Neural cell (in vitro differentiated cells): ENCODE data around the gene EPHX1. TPM values are rescaled to one million over a fixed set of nuclear protein-coding genes. Genes with fewer than 3 reads are reported as not detected.
A peak's percentile ranks its signal among the peaks of the same experiment; 100 is the strongest.
"Not testable (repeated sequence)": the region's sequence is repeated elsewhere in the genome, so short reads cannot be mapped to it uniquely, and the experiment has no call there.

Experiments
- H2AFZ ChIP-seq: fragments of 200-600, 300-800 bp; sonication (generic), shearing (Covaris generic); 2 replicates; pipeline ENCODE4 v1.6.0; 2014; ENCODE audit warnings: low read depth, mild to moderate bottlenecking, antibody characterized with exemption, low read length, moderate library complexity
- H3F3A ChIP-seq: fragments of 200-600 bp; shearing (Covaris generic); 2 replicates; pipeline ENCODE4 v1.6.1; 2016; ENCODE audit warnings: mild to moderate bottlenecking, moderate library complexity, mixed read lengths, antibody characterized with exemption, low read length; ENCODE audit not compliant: insufficient read depth, poor library complexity, severe bottlenecking
- H3K27ac ChIP-seq: fragments of 200-600, 300-800 bp; sonication (generic), shearing (Covaris generic); 2 replicates; pipeline ENCODE4 v1.5.1; 2014; ENCODE audit warnings: mild to moderate bottlenecking, low read length, moderate library complexity
- H3K27me3 ChIP-seq: fragments of 300-800, 200-600 bp; sonication (generic), shearing (Covaris generic); 2 replicates; pipeline ENCODE4 v1.6.0; 2014; ENCODE audit warnings: mild to moderate bottlenecking, low read depth, low read length, moderate library complexity; ENCODE audit not compliant: insufficient read depth
- H3K36me3 ChIP-seq: fragments of 300-800, 200-600 bp; sonication (generic), shearing (Covaris generic); 2 replicates; pipeline ENCODE4 v1.5.1; 2014; ENCODE audit warnings: mild to moderate bottlenecking, antibody characterized with exemption, low read length, moderate library complexity; ENCODE audit not compliant: insufficient read depth
- H3K4me2 ChIP-seq: fragments of 300-800, 200-600 bp; sonication (generic), shearing (Covaris generic); 2 replicates; pipeline ENCODE4 v1.6.0; 2014; ENCODE audit warnings: mild to moderate bottlenecking, low read length
- H3K4me3 ChIP-seq: fragments of 300-800, 200-600 bp; sonication (generic), shearing (Covaris generic); 2 replicates; pipeline ENCODE4 v1.5.1; 2014; ENCODE audit warnings: mild to moderate bottlenecking, low read length, moderate library complexity
- H3K79me2 ChIP-seq: fragments of 200-600 bp; shearing (Covaris generic); replicated peaks from 2 replicates; pipeline ENCODE4 v1.6.0; 2014; ENCODE audit warnings: mild to moderate bottlenecking, low read length, moderate library complexity; ENCODE audit not compliant: insufficient read depth
- H3K9ac ChIP-seq: fragments of 300-800, 200-600 bp; sonication (generic), shearing (Covaris generic); 2 replicates; pipeline ENCODE4 v1.6.1; 2016; ENCODE audit warnings: mild to moderate bottlenecking, low read length, mixed read lengths
- H3K9me2 ChIP-seq: fragments of 200-600 bp; shearing (Covaris generic); 2 replicates; pipeline ENCODE4 v1.6.1; 2016; ENCODE audit warnings: mild to moderate bottlenecking, low read length, mixed read lengths; ENCODE audit not compliant: insufficient read depth
- H3K9me3 ChIP-seq: fragments of 200-600, 300-800 bp; sonication (generic), shearing (Covaris generic); 2 replicates; pipeline ENCODE4 v1.6.1; 2016; ENCODE audit warnings: mild to moderate bottlenecking, mixed run types, low read length, moderate library complexity, mixed read lengths
- H4K20me1 ChIP-seq: fragments of 200-600 bp; shearing (Covaris generic); 2 replicates; pipeline ENCODE4 v1.6.1; 2016; ENCODE audit warnings: mild to moderate bottlenecking, mixed run types; ENCODE audit not compliant: insufficient read depth
- CTCF ChIP-seq: fragments of 450-650 bp; IDR thresholded peaks from 2 replicates; pipeline ENCODE4 v1.5.1; 2014; ENCODE audit warnings: antibody characterized with exemption, mild to moderate bottlenecking, moderate library complexity; ENCODE audit not compliant: poor library complexity, severe bottlenecking
- EP300 ChIP-seq: fragments of 450-650 bp; conservative IDR thresholded peaks from 2 replicates; pipeline ENCODE4 v1.6.1; 2014; ENCODE audit warnings: antibody characterized with exemption, mild to moderate bottlenecking, moderate library complexity; ENCODE audit not compliant: poor library complexity, severe bottlenecking
- POLR2AphosphoS5 ChIP-seq: IDR thresholded peaks from 2 replicates; pipeline ENCODE4 v1.6.1; 2012
- RAD21 ChIP-seq: fragments of 450-650 bp; conservative IDR thresholded peaks from 2 replicates; pipeline ENCODE4 v1.6.1; 2014; ENCODE audit warnings: antibody characterized with exemption, mild to moderate bottlenecking, moderate library complexity
- REST ChIP-seq: IDR thresholded peaks from 2 replicates; pipeline ENCODE4 v1.6.1; 2012; ENCODE audit warnings: borderline replicate concordance
- SMC3 ChIP-seq: fragments of 450-650 bp; conservative IDR thresholded peaks from 2 replicates; pipeline ENCODE4 v1.6.1; 2014; ENCODE audit warnings: antibody characterized with exemption, mild to moderate bottlenecking, moderate library complexity; ENCODE audit not compliant: poor library complexity
- TAF1 ChIP-seq: IDR thresholded peaks from 2 replicates; pipeline ENCODE4 v1.6.1; 2012; ENCODE audit warnings: low read depth
- polyA plus RNA-seq: library from polyadenylated mRNA; depleted of rRNA; stranded (reverse); fragments of >200 nt; gene quantifications from 2 replicates; pipeline ENCODE4 v1.2.3, GENCODE V29; 2014

EPHX1 gene
- polyA plus RNA-seq, 1 donor from 2014 or later = 8.7 TPM

GRCh38 chr1:225808136-225808535 is 1.8 kb upstream of the EPHX1 start:
- Histone ChIP-seq H3K9me3 (no peaks in the 10 kb centered on the region), H3K79me2 (peaks cover 11% of the 10 kb centered on the region), H3K4me3 (no peak overlapping the region), H3F3A (peaks cover 4% of the 10 kb centered on the region), H3K4me2 (no peak overlapping the region), H3K9ac (no peak overlapping the region), H3K36me3 (no peaks in the 10 kb centered on the region), H3K9me2 (no peaks in the 10 kb centered on the region), H2AFZ (no peak overlapping the region), H4K20me1 (no peaks in the 10 kb centered on the region), H3K27ac (no peak overlapping the region), H3K27me3 (no peaks in the 10 kb centered on the region)
- TF ChIP-seq REST = no peak

- not testable (repeated sequence) for H3K9me2 ChIP-seq, H4K20me1 ChIP-seq, H3K9me3 ChIP-seq, H3K36me3 ChIP-seq, H3F3A ChIP-seq, H3K27me3 ChIP-seq
- Histone ChIP-seq H3K79me2 (peaks cover 11% of the 10 kb centered on the region), H3K27ac (peak overlapping the region; percentile 56), H2AFZ (peak overlapping the region; percentile 51), H3K4me2 (peak overlapping the region; percentile 33), H3K4me3 (peak overlapping the region; percentile 71), H3K9ac (peak overlapping the region; percentile 75)
- TF ChIP-seq SMC3 (peak; percentile 43), POLR2AphosphoS5 (peak; percentile 26)
Measured at GRCh38 chr1:225810579-225811538, 935 bp downstream of the EPHX1 start.

GRCh38 chr1:225811622-225812487 is 1.9 kb downstream of the EPHX1 start:
- Histone ChIP-seq H3K79me2 (peaks cover 11% of the 10 kb centered on the region), H3K4me2 (peak overlapping the region; percentile 33), H3K9me3 (no peaks in the 10 kb centered on the region), H3K27ac (no peak overlapping the region), H3K9ac (no peak overlapping the region), H3K27me3 (no peaks in the 10 kb centered on the region), H3K4me3 (peak overlapping the region; percentile 71), H3F3A (peaks cover 4% of the 10 kb centered on the region), H3K9me2 (no peaks in the 10 kb centered on the region), H2AFZ (no peak overlapping the region), H3K36me3 (no peaks in the 10 kb centered on the region), H4K20me1 (no peaks in the 10 kb centered on the region)
- TF ChIP-seq REST = no peak
- no peak for TF ChIP-seq EP300
- peak; percentile 47 for TF ChIP-seq CTCF
- no peak for TF ChIP-seq TAF1
- no peak for TF ChIP-seq RAD21
- TF ChIP-seq POLR2AphosphoS5 = no peak
